Activated naive CD8-positive, alpha-beta T cell treated with anti-CD3 and anti-CD28 coated beads, Interleukin-2, amount 50 U/mL, for 24 hours (primary cell): ENCODE measurements around the gene SLX1B.
"Not testable (repeated sequence)": the region's sequence is repeated elsewhere in the genome, so short reads cannot be mapped to it uniquely, and the experiment has no call there.

Source experiments
- ATAC-seq: fragments of 150-1000 bp; cut with Tn5 transposase; one replicate; pipeline ENCODE4 v1.10.0; 2021
- DNase-seq: peaks from one replicate; pipeline ENCODE4 v3.0.0; 2021
- H3K27ac Mint-ChIP-seq: one replicate; pipeline ENCODE4 v1.8.0; 2021; ENCODE audit warnings: mild to moderate bottlenecking, mixed read lengths
- H3K27me3 Mint-ChIP-seq: one replicate; pipeline ENCODE4 v1.8.0; 2021; ENCODE audit warnings: mixed read lengths
- H3K36me3 Mint-ChIP-seq: one replicate; pipeline ENCODE4 v1.8.0; 2021; ENCODE audit warnings: low read depth, mixed read lengths
- H3K4me1 Mint-ChIP-seq: one replicate; pipeline ENCODE4 v1.8.0; 2021; ENCODE audit warnings: mixed read lengths
- H3K4me3 Mint-ChIP-seq: one replicate; pipeline ENCODE4 v1.8.0; 2021; ENCODE audit warnings: mild to moderate bottlenecking, moderate library complexity, mixed read lengths
- H3K9me3 Mint-ChIP-seq: one replicate; pipeline ENCODE4 v1.8.0; 2021; ENCODE audit warnings: mixed read lengths

Gene SLX1B

DNA sequence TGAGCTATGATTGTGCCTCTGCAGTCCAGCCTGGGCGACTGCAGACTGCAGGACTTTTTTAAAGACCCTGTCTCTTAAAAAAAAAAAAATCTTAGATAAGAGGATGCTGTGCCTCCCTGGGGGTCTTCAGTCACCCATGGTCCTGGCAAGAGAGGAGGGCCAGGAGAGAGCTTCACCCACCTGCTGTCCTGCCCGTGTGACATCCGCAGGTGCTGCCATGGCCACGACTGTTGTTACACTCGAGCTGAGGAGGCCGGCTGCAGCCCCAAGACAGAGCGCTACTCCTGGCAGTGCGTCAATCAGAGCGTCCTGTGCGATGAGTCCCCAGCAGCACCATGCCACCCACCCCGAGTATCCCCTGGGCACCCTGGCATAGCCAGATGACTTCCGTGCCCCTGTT, 27.9 kb downstream of the SLX1B start:
- not testable (repeated sequence) for DNase-seq, H3K27ac Mint-ChIP-seq, H3K4me3 Mint-ChIP-seq, H3K27me3 Mint-ChIP-seq, H3K9me3 Mint-ChIP-seq, H3K4me1 Mint-ChIP-seq, ATAC-seq, H3K36me3 Mint-ChIP-seq

DNA sequence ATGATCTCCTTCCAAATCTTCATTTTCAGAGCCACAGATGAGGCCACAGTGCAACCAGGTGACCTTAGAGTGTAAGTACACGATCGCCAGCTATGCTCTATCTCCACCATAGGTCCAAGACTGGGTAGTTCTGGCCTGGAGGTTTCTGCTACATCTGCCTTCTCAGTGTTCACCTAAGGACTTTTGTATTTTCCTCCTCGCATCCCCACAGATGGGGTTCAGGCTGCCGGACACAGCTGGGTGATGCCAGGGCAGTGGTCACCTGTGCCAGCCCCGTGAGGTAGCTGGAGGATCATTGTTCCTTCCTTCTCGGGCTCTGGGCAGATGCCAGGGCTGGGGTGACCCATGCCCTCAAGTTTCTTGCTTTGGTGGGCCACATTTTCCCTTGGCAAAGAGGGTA, 52.0 kb downstream of the SLX1B start, which contains the start of gene NPIPB12:
NPIPB12 (minus strand) TSS at position 101 of the 400 bp plus-strand sequence.
- H3K9me3 Mint-ChIP-seq, DNase-seq, ATAC-seq, H3K27ac Mint-ChIP-seq, H3K36me3 Mint-ChIP-seq, H3K4me3 Mint-ChIP-seq, H3K4me1 Mint-ChIP-seq, H3K27me3 Mint-ChIP-seq: not testable (repeated sequence)
